ENCODE measurements around the gene GASK1A.

GRCh38 chr3:43074901-43075689, 96.0 kb downstream of the GASK1A start:
- TF ChIP-seq, protein P1, sequence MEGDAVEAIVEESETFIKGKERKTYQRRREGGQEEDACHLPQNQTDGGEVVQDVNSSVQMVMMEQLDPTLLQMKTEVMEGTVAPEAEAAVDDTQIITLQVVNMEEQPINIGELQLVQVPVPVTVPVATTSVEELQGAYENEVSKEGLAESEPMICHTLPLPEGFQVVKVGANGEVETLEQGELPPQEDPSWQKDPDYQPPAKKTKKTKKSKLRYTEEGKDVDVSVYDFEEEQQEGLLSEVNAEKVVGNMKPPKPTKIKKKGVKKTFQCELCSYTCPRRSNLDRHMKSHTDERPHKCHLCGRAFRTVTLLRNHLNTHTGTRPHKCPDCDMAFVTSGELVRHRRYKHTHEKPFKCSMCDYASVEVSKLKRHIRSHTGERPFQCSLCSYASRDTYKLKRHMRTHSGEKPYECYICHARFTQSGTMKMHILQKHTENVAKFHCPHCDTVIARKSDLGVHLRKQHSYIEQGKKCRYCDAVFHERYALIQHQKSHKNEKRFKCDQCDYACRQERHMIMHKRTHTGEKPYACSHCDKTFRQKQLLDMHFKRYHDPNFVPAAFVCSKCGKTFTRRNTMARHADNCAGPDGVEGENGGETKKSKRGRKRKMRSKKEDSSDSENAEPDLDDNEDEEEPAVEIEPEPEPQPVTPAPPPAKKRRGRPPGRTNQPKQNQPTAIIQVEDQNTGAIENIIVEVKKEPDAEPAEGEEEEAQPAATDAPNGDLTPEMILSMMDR (IDR thresholded peaks at IDR 0.05) = no peak
- TF ChIP-seq POLR2A (IDR thresholded peaks at IDR 0.05) = no peak

Data from breast epithelium (tissue), 3 donors.